Stimulated activated CD8-positive, alpha-beta memory T cell treated with anti-CD3 and anti-CD28 coated beads, Interleukin-4, amount 100 ng/mL, for 24 hours (primary cell): ENCODE data around the gene TRIM44.
"Not testable (repeated sequence)": the region's sequence is repeated elsewhere in the genome, so short reads cannot be mapped to it uniquely, and the experiment has no call there.

Source experiments
- DNase-seq: peaks from one replicate; pipeline ENCODE4 v3.0.0-alpha.2; 2020; ENCODE audit warnings: low read depth

Gene TRIM44

DNA sequence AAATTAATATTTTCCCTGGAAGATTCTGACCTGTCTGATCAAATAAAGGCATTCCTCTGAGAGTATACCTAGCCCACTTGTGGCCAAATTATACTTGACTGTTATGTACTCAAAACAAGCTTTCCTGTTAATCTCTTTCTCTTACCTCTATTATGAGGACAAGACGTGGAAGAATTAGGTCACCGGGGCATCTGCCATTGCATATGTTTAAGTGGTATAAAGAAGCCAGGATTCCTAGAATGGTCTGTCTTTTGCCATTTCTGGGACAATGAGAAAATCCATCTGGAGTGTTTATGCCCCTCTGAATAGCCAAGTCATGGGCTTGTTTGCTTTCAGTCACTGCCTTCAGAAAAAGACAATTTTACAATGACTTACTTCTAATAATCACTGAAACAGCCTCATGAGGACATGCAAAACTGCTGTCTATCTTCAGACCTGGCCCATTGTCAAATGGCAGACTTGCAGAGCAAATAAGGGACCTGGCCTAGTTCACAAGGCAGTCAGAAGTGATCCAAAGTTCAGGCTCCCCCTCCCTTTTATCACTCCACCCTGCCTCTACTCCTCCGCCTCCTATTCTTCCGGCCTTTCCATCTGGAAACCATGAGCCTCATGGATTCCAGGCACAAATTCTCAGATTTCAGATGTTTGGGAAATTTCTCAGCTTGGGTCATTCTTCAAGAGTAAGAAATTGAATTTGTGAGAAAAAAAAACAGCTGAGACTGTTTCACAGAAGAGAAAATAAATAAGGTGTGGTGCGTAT is 153.2 kb downstream of the TRIM44 start:
- no peak for DNase-seq

GRCh38 chr11:35820614-35821013 is 158.0 kb downstream of the TRIM44 start:
- no peak for DNase-seq

DNA sequence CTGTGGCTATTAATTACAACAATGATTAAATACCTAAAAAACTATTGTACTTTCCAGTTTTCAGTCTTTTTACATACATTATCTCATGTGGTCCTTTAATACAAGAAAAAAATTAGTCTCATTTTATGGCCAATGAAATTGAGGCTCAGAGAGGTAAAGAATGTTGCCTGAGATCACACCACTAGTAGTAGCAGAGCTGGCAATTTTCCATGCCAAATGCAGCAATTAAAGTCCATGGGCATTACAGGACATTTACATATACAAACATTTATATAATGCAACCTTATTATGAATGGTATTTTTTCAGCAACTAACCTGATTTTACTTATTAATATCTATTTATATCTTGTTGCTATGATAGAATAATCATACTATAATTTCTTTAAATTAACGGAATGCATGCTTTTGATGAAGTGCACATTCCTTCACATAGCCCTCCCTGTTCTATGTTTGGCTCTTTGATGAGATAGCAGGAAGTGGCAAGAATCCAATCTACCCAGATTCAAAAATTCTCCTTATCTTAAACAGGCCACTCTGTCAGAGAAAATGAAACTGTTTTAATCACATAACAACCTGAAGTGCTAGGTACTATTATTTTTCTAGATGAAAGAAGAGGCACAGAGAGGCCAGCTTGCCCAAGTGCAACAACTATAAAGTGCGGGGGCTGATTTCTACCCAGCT is 160.4 kb downstream of the TRIM44 start:
- DNase-seq = no peak

- no peak for DNase-seq
Observed at GRCh38 chr11:35823742-35824298, 161.2 kb downstream of the TRIM44 start.

GRCh38 chr11:35825386-35825785 is 162.8 kb downstream of the TRIM44 start:
- DNase-seq = no peak

GRCh38 chr11:35826006-35826405 is 163.4 kb downstream of the TRIM44 start:
- no peak for DNase-seq

GRCh38 chr11:35826949-35827348 is 164.4 kb downstream of the TRIM44 start:
- no peak for DNase-seq

GRCh38 chr11:35836205-35836604 is 173.6 kb downstream of the TRIM44 start:
- no peak for DNase-seq

DNA sequence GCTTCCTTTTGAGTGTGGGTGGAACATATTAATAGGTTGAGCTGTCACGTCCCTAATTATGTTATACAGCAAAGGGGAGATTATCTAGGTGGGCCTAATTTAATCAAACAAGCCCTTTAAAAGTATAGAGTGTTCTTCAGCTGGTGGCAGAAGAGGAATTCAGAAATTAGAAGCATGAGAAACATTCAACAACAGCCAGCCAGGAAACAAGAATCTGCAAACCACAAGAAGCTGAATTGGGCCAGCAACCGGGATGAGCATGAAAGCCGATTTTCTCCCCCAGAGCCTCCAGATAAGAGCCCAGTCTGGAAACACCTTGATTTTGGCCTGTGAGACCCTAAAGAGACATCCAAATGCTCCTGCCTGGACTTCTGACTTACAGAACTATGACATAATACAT is 175.5 kb downstream of the TRIM44 start:
- no peak for DNase-seq

- not testable (repeated sequence) for DNase-seq
Observed at GRCh38 chr11:35838697-35839367, 176.3 kb downstream of the TRIM44 start.

GRCh38 chr11:35839368-35840161 is 177.0 kb downstream of the TRIM44 start:
- DNase-seq = no peak

DNA sequence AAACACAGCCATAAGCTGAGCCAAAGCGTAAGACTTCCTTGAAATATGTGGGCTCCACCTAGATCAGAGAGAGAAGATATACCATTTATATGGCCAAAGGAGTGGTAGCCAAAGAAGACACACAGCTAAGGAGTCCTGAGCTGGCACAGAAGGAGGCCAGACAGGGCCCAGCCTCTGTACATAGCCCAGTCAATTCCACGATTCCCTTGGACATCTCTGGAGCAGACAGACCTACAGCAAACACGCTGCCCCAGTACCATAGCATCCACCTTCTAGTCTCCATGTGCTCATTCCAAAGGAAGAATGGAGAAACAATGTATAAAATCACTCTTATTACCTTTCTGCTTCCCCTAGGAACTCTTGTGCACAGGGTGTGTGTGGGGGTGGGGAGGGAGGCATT is 179.2 kb downstream of the TRIM44 start:
- no peak for DNase-seq

DNA sequence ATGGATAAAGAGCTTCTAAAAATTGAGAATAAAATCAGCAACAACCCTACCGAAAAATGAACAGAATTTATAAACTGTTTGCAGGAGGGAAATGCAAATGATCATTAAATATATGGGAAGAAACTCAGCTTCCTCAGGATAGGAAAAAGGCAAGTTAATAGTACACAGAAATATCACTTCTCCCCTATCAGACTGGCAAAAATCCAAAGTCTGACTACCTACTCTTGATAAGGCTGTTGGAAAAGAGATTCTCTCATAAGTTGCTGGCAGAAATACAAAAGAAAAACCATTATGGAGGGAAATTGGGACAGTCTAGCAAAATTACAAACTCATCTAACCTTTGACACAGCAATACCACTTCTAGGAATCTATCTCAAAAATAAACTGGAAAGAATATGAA is 180.4 kb downstream of the TRIM44 start:
- DNase-seq = no peak

GRCh38 chr11:35844579-35844978 is 182.0 kb downstream of the TRIM44 start:
- DNase-seq = no peak

DNA sequence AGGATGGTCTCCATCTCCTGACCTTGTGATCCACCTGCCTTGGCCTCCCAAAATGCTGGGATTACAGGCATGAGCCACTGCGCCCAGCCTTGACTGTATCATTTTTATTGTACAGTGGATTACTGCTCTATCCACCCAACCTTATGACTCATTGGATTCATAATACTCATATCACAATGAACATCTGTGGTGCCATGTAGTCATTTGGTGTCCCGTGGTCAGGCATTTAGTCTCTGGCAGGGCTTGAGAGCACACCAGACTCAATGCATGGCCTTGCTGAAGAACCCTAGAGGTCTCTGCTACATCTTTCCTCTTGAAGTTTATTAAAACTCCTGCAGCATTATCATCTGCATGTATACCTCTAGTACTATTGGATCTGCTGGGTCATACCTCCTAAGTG is 183.3 kb downstream of the TRIM44 start:
- DNase-seq = no peak

DNA sequence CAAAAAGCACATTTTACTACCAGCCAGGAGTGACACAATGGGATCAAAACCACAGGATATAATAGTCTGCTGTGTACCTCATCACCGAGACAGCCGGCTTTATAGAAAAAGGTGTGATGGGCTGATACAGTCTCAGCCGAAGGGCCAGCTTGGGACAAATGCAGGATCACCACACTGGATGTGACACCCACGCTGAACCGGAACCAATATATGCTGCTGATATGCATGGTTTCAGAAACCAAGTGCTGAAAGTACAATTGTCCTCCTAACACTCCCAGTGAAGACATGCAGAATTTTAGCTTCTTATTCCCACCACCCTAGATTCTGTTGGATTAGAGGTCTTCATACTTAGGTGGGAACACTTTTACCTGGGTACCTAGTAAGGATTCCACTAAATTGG is 184.3 kb downstream of the TRIM44 start:
- no peak for DNase-seq

GRCh38 chr11:35847473-35847872 is 184.9 kb downstream of the TRIM44 start:
- DNase-seq = no peak

DNA sequence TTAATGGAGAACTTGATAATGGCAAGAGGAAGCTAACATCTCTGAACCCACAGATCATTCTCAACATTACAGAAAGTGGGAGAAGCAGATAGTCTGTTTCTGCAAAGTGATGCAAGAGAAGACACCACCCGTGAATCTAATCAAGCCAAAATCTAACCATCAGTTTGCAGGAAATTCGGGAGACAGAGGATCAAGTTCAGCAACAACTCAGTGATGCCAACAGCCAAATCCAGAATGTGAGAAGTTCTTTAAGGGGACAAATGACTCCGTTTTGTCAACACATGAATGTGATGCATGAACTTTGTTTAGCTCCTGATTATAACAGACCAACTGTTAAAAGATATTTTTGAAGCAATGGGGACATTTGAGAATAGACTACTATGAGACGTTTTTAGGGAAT is 186.0 kb downstream of the TRIM44 start:
- no peak for DNase-seq

DNA sequence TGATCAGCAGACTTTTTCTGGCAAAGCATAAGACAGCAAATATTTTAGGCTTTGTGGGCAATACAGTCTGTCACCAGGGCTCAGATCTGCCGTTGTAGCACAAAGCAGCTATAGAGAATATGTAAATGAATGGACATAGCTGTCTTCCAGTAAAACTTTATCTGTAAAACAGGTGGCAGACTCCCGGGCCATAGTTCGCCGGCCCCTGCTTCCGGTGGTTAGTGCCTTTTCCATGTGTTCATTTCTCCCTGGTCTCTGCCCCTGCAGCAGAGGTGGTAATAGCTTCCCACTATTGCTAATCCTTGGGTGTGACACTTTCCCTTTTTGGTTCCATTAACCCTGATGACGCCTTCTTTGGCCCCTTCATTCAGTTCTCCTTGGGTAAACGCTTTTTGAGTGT is 187.6 kb downstream of the TRIM44 start:
- DNase-seq = no peak

DNA sequence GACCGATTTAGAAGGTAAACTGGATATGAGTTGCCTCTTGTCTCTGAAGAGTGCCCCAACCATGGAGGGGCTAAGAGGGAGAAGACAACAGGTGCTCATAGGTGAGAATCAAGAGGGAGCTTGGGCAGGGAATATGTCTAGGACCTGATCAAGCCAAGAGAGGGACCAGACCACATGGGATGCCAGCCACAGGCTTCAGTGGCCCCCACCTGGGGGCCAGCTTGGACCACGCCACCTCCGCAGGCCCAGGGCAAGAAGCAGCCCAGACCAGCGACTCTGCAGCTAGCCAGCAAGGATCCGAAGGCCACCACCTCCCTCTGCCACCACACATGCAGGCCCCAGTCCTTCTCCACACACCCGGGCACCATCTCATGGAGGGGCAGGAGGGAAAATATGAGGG is 188.8 kb downstream of the TRIM44 start:
- no peak for DNase-seq

- DNase-seq = no peak
Observed at GRCh38 chr11:35852056-35852455, 189.5 kb downstream of the TRIM44 start.

DNA sequence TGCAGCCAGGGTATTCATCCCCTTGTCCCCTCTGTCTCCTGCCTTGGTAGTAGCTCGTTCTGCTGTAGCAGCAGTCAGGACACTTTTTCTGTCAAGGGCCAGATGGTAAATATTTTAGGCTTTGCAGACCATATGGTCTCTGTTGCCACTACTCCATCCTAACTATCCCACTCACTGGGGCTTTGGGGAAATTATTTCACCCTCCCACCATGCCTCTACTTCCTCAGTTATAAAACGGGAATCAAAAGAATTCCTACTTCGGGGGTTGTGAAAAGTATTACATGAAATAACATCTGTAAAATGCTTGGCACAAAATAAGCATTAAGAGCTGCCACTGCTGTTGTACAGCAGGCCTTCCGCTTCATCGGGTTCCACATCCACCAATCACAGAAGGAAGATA is 191.4 kb downstream of the TRIM44 start:
- no peak for DNase-seq
